AG09309 (cell line): ENCODE measurements around the gene ASCC1.
A peak's percentile ranks its signal among the peaks of the same experiment; 100 is the strongest.

Experiments
- DNase-seq: peaks from one replicate; pipeline ENCODE4 v3.0.0-alpha.2; 2010; ENCODE audit warnings: low read depth
- H3K4me3 ChIP-seq: 2 replicates; pipeline ENCODE4 v1.5.1; 2011; ENCODE audit warnings: mild to moderate bottlenecking, low read depth, low read length, moderate library complexity; ENCODE audit not compliant: control insufficient read depth
- CTCF ChIP-seq: IDR thresholded peaks from 2 replicates; pipeline ENCODE4 v1.5.1; 2011; ENCODE audit warnings: mild to moderate bottlenecking, low read depth, low read length, inconsistent platforms; ENCODE audit not compliant: insufficient read depth, control insufficient read depth; ENCODE audit errors: missing control alignments

ASCC1 gene

GRCh38 chr10:72127571-72127970, 88.5 kb downstream of the ASCC1 start:
- no peak overlapping the region for H3K4me3 ChIP-seq
- no peak for TF ChIP-seq CTCF
- DNase-seq: no peak

GRCh38 chr10:72126872-72127232, 89.2 kb downstream of the ASCC1 start:
- no peak for TF ChIP-seq CTCF
- DNase-seq: no peak
- no peak overlapping the region for H3K4me3 ChIP-seq

DNA sequence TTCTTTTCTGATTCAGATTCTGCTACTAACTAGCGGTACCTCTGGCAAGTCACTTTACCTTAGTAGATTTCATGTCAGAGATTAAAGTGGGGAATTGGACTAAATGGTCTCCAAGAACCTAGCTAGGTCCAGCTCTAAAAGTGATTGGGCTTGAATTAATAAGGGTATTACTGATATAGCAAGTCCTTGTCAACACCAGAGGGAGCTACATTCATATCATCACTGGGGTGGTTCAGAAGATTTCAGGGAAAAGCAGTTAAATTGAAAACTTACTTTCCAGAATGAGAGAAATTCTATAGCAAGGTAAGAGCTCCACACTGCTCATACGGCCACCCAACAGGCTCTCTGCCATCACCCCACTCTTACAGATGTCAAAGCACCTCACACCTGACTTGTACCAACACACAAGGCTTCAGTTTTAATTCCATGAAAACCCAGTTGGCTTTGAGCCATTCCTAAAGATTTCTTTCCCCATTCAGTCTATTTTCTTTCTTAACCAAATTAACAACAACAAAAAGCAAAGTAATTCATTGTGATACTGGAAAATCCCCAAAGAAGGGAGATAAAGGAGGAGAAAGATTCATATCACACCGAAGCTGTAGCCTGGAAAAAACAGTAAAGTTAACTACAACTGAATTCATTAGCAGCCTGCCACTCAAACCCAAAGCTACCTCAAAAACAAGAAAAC, 89.7 kb downstream of the ASCC1 start:
- DNase-seq: no peak
- H3K4me3 ChIP-seq: no peak overlapping the region

GRCh38 chr10:72124989-72125388, 91.1 kb downstream of the ASCC1 start:
- peak; percentile 29 for DNase-seq
- TF ChIP-seq CTCF: no peak
- no peak overlapping the region for H3K4me3 ChIP-seq

More for the DNA sequence above, 89.7 kb downstream of the ASCC1 start:
- peak; percentile 55 for TF ChIP-seq CTCF

- H3K4me3 ChIP-seq: no peak overlapping the region
- no peak for TF ChIP-seq CTCF
- no peak for DNase-seq
These were observed 91.7 kb downstream of the ASCC1 start for GRCh38 chr10:72124381-72124780.

GRCh38 chr10:72123616-72124015, 92.5 kb downstream of the ASCC1 start:
- no peak for TF ChIP-seq CTCF
- no peak overlapping the region for H3K4me3 ChIP-seq
- DNase-seq: no peak
